OCI-LY7 (cell line): ENCODE data around the gene SERPINE2. TPM values are rescaled to one million over a fixed set of nuclear protein-coding genes. Genes with fewer than 3 reads are reported as not detected.

Experiments
- BruUV-seq: library from RNA; stranded (reverse); fragments of 400-500 nt; replicated peaks from 2 replicates; lab custom pipeline; 2021; lab: Mats Ljungman, UMichigan
- CTCF ChIA-PET: fragments of 300-600 bp; sonication (Branson Sonifier 250); formaldehyde crosslinking; loops from one replicate; lab custom pipeline; 2022; ENCODE audit warnings: antibody characterized with exemption; ENCODE audit not compliant: unreplicated experiment; lab: Charles Lee
- POLR2A ChIA-PET: fragments of 300-600 bp; sonication (Branson Sonifier 250); formaldehyde crosslinking; loops from one replicate; lab custom pipeline; 2022; ENCODE audit warnings: antibody characterized with exemption; lab: Charles Lee
- DNase-seq: peaks from one replicate; pipeline ENCODE4 v3.0.0-alpha.2; 2015; ENCODE audit warnings: low spot score
- H2AFZ ChIP-seq: fragments of 200-600 bp; sonication (generic), shearing (Covaris generic); 2 replicates; pipeline ENCODE4 v1.6.1; 2014; ENCODE audit warnings: mild to moderate bottlenecking, antibody characterized with exemption, low read length, moderate library complexity
- H3K27ac ChIP-seq: fragments of 200-600 bp; sonication (generic); 2 replicates; pipeline ENCODE4 v1.5.1; 2014; ENCODE audit warnings: mixed run types, low read depth, mild to moderate bottlenecking, moderate library complexity, low read length, inconsistent platforms; ENCODE audit not compliant: poor library complexity, severe bottlenecking
- H3K36me3 ChIP-seq: fragments of 200-600 bp; sonication (generic); 2 replicates; pipeline ENCODE4 v1.6.1; 2014; ENCODE audit warnings: mild to moderate bottlenecking, antibody characterized with exemption, low read length, moderate library complexity, mixed read lengths; ENCODE audit not compliant: insufficient read depth
- H3K4me1 ChIP-seq: fragments of 200-600 bp; sonication (generic); 2 replicates; pipeline ENCODE4 v1.5.1; 2014; ENCODE audit warnings: mild to moderate bottlenecking, low read length; ENCODE audit not compliant: insufficient read depth, poor library complexity, severe bottlenecking
- H3K4me2 ChIP-seq: fragments of 200-600 bp; sonication (generic); 2 replicates; pipeline ENCODE4 v1.6.1; 2014; ENCODE audit warnings: mild to moderate bottlenecking, low read length
- H3K4me3 ChIP-seq: fragments of 200-600 bp; sonication (generic); 2 replicates; pipeline ENCODE4 v1.5.1; 2014; ENCODE audit warnings: mild to moderate bottlenecking, low read depth, low read length; ENCODE audit not compliant: poor library complexity, severe bottlenecking
- H3K79me2 ChIP-seq: fragments of 200-600 bp; sonication (generic); 2 replicates; pipeline ENCODE4 v1.6.1; 2016; ENCODE audit warnings: low read depth, mild to moderate bottlenecking, low read length, moderate library complexity, mixed read lengths; ENCODE audit not compliant: insufficient read depth
- H3K9me2 ChIP-seq: fragments of 200-600 bp; sonication (generic); 2 replicates; pipeline ENCODE4 v1.6.1; 2016; ENCODE audit warnings: mild to moderate bottlenecking, low read length, mixed read lengths; ENCODE audit not compliant: insufficient read depth
- H3K9me3 ChIP-seq: fragments of 200-600 bp; sonication (generic); 2 replicates; pipeline ENCODE4 v1.6.1; 2014; ENCODE audit warnings: mild to moderate bottlenecking, mixed run types, low read length, mixed read lengths
- H4K20me1 ChIP-seq: fragments of 200-600 bp; sonication (generic); 2 replicates; pipeline ENCODE4 v1.6.1; 2014; ENCODE audit warnings: mild to moderate bottlenecking, antibody characterized with exemption, low read length, moderate library complexity, mixed read lengths; ENCODE audit not compliant: insufficient read depth
- CTCF ChIP-seq: fragments of 200-600 bp; sonication (generic); conservative IDR thresholded peaks from 2 replicates; pipeline ENCODE4 v1.5.1; 2014; ENCODE audit warnings: mild to moderate bottlenecking, antibody characterized with exemption, low read length, moderate library complexity, mixed read lengths
- EZH2phosphoT487 ChIP-seq: fragments of 200-600 bp; sonication (generic); IDR thresholded peaks from 2 replicates; pipeline ENCODE4 v1.6.1; 2018; ENCODE audit warnings: low read depth, borderline replicate concordance, mild to moderate bottlenecking, mixed run types, antibody characterized with exemption, low read length, moderate library complexity, mixed read lengths
- intact Hi-C: fragments of 100-400 bp; cut with micrococcal nuclease; formaldehyde crosslinking; loops from one replicate; pipeline ENCODE4 v1.10.0; 2022; ENCODE audit not compliant: unreplicated experiment
- total RNA-seq, 2 experiments: library from RNA; depleted of rRNA in 1 of 2; stranded (reverse); fragments of >200 nt in 1 of 2; shearing (Covaris generic) in 1 of 2; gene quantifications; 2 replicates each; pipeline ENCODE4 v1.2.3, GENCODE V29; 2014 to 2022

SERPINE2 gene
- total RNA-seq, 2 experiments from 2014 or later: not detected

- no peak for DNase-seq
- Histone ChIP-seq H3K79me2 (no peaks in the 10 kb centered on the region), H3K4me1 (no peaks in the 10 kb centered on the region), H3K9me3 (no peaks in the 10 kb centered on the region), H2AFZ (no peak overlapping the region), H3K4me3 (no peak overlapping the region), H3K36me3 (no peaks in the 10 kb centered on the region), H3K9me2 (no peaks in the 10 kb centered on the region), H3K4me2 (no peak overlapping the region), H4K20me1 (no peaks in the 10 kb centered on the region), H3K27ac (no peak overlapping the region)
- POLR2A ChIA-PET: interaction anchor here (1.6 kb wide), 1 partner anchor 9 kb away, joined by 3 read pairs; no protein-coding TSS in a partner anchor
- intact Hi-C loops: no loop called here
- CTCF ChIA-PET: no interaction called here
- TF ChIP-seq CTCF (no peak), EZH2phosphoT487 (no peak)
- BruUV-seq: no TSS peak
Observed at GRCh38 chr2:223998948-223999347, 40.1 kb downstream of the SERPINE2 start.

GRCh38 chr2:223997938-223998337 lies 41.1 kb downstream of the SERPINE2 start:
- intact Hi-C loops: no loop called here
- CTCF ChIA-PET: no interaction called here

More at GRCh38 chr2:223997938-223998337, 41.1 kb downstream of the SERPINE2 start:
- no peak for DNase-seq
- Histone ChIP-seq H4K20me1 (no peaks in the 10 kb centered on the region), H3K36me3 (no peaks in the 10 kb centered on the region), H3K9me3 (no peaks in the 10 kb centered on the region), H3K4me2 (no peak overlapping the region), H2AFZ (no peak overlapping the region), H3K9me2 (no peaks in the 10 kb centered on the region), H3K27ac (no peak overlapping the region), H3K79me2 (no peaks in the 10 kb centered on the region), H3K4me3 (no peak overlapping the region), H3K4me1 (no peaks in the 10 kb centered on the region)
- BruUV-seq: no TSS peak
- POLR2A ChIA-PET: interaction anchor here (1.6 kb wide), 1 partner anchor 10 kb away, joined by 3 read pairs; no protein-coding TSS in a partner anchor
- no peak for TF ChIP-seq CTCF
- no peak for TF ChIP-seq EZH2phosphoT487
